B cell (primary cell): ENCODE measurements around the gene CBL. TPM values are rescaled to one million over a fixed set of nuclear protein-coding genes. Genes with fewer than 3 reads are reported as not detected.

Experiments
- ATAC-seq: fragments of 200-7000 bp; cut with Tn5 transposase; one replicate; pipeline ENCODE4 v1.10.0; 2021; ENCODE audit warnings: low read depth, mild to moderate bottlenecking, moderate number of reproducible peaks, moderate library complexity
- CTCF ChIA-PET: fragments of 350-600 bp; sonication (Branson Sonifier 250); formaldehyde crosslinking; loops from one replicate; lab custom pipeline; 2021; ENCODE audit warnings: antibody characterized with exemption, inconsistent platforms; lab: Charles Lee
- POLR2A ChIA-PET: fragments of 350-600 bp; sonication (Branson Sonifier 250); formaldehyde crosslinking; loops from one replicate; lab custom pipeline; 2021; ENCODE audit warnings: antibody characterized with exemption; lab: Charles Lee
- DNase-seq: peaks from one replicate; pipeline ENCODE4 v3.0.0; 2013
- H2AFZ ChIP-seq: 2 replicates; pipeline ENCODE4 v1.6.1; 2012; ENCODE audit warnings: mild to moderate bottlenecking, low read depth, low read length; ENCODE audit not compliant: insufficient read depth, poor library complexity, severe bottlenecking
- H3K27ac ChIP-seq, 2 donors: 1 replicate in 1 of 2; 2 replicates in 1 of 2; pipeline ENCODE4 v1.5.1; 2012 to 2013; ENCODE audit warnings: low read length in 2 of 2, mild to moderate bottlenecking in 2 of 2, moderate library complexity in 1 of 2
- H3K27me3 ChIP-seq, 4 experiments: fragments of 200-600 bp in 1 of 4; sonication (generic) in 1 of 4; replicated peaks in 1 of 4; 1 replicate in 2 of 4; 2 replicates in 2 of 4; pipeline versions ENCODE4 v1.6.1 to v1.7.0; 2013 to 2016; ENCODE audit warnings: low read length in 3 of 4, mild to moderate bottlenecking in 2 of 4, mixed read lengths in 1 of 4, moderate library complexity in 1 of 4; ENCODE audit not compliant: insufficient read depth in 4 of 4, control insufficient read depth in 3 of 4; ENCODE audit errors: control extremely low read depth in 1 of 4
- H3K36me3 ChIP-seq, 2 experiments: replicated peaks in 1 of 2; 1 replicate in 1 of 2; 2 replicates in 1 of 2; pipeline versions ENCODE4 v1.6.1 to v1.7.1; 2013; ENCODE audit warnings: low read length in 1 of 2; ENCODE audit not compliant: insufficient read depth in 2 of 2, control insufficient read depth in 1 of 2; ENCODE audit errors: control extremely low read depth in 1 of 2, extremely low read depth in 1 of 2
- H3K4me1 ChIP-seq, 2 donors: fragments of 200-600 bp in 1 of 2; sonication (generic) in 1 of 2; 1 replicate in 1 of 2; 2 replicates in 1 of 2; pipeline versions ENCODE4 v1.5.1 to v1.6.1; 2013 to 2017; ENCODE audit warnings: low read length in 2 of 2; ENCODE audit not compliant: control insufficient read depth in 2 of 2, insufficient read depth in 2 of 2
- H3K4me2 ChIP-seq: replicated peaks from 2 replicates; pipeline ENCODE3; 2012; ENCODE audit warnings: mild to moderate bottlenecking, low read depth, low read length; ENCODE audit not compliant: poor library complexity, severe bottlenecking
- H3K4me3 ChIP-seq, 5 experiments: fragments of 200-600 bp in 1 of 5; sonication (generic) in 1 of 5; 1 replicate in 3 of 5; 2 replicates in 2 of 5; pipeline versions ENCODE4 v1.5.1 to v1.7.0; 2011 to 2016; ENCODE audit warnings: low read length in 4 of 5, mild to moderate bottlenecking in 4 of 5, low read depth in 2 of 5, control low read depth in 1 of 5, moderate library complexity in 1 of 5; ENCODE audit not compliant: insufficient read depth in 1 of 5; ENCODE audit errors: control extremely low read depth in 1 of 5, extremely low read depth in 1 of 5
- H3K79me2 ChIP-seq: fragments of 200-600 bp; sonication (generic); one replicate; pipeline ENCODE4 v1.6.0; 2016; ENCODE audit warnings: low read length; ENCODE audit not compliant: control insufficient read depth, insufficient read depth
- H3K9ac ChIP-seq: fragments of 200-600 bp; sonication (generic); 2 replicates; pipeline ENCODE4 v1.6.1; 2017; ENCODE audit warnings: mild to moderate bottlenecking, low read length, moderate library complexity
- H3K9me3 ChIP-seq, 3 donors: one replicate each; pipeline versions ENCODE4 v1.6.1 to v1.7.1; 2013; ENCODE audit warnings: low read length in 2 of 3; ENCODE audit not compliant: control insufficient read depth in 2 of 3, insufficient read depth in 1 of 3; ENCODE audit errors: control extremely low read depth in 1 of 3
- H4K20me1 ChIP-seq: 2 replicates; pipeline ENCODE4 v1.6.0; 2012; ENCODE audit warnings: mild to moderate bottlenecking, low read length; ENCODE audit not compliant: insufficient read depth, control insufficient read depth, poor library complexity, severe bottlenecking
- H3K27ac Mint-ChIP-seq: one replicate; pipeline ENCODE4 v1.8.0; 2021; ENCODE audit warnings: mixed read lengths
- H3K27me3 Mint-ChIP-seq: one replicate; pipeline ENCODE4 v1.8.0; 2021; ENCODE audit warnings: mixed read lengths
- H3K4me1 Mint-ChIP-seq: one replicate; pipeline ENCODE4 v1.8.0; 2021; ENCODE audit warnings: mixed read lengths
- H3K4me3 Mint-ChIP-seq: one replicate; pipeline ENCODE4 v1.8.0; 2021; ENCODE audit warnings: mixed read lengths
- H3K9me3 Mint-ChIP-seq: one replicate; pipeline ENCODE4 v1.8.0; 2022; ENCODE audit warnings: mixed read lengths; ENCODE audit not compliant: insufficient read depth
- EZH2 ChIP-seq: IDR thresholded peaks from 2 replicates; pipeline ENCODE4 v1.6.1; 2012; ENCODE audit warnings: borderline replicate concordance, low read depth, mild to moderate bottlenecking, moderate library complexity, low read length; ENCODE audit not compliant: insufficient read depth, poor library complexity, severe bottlenecking
- WGBS: methylation state at CpG from one replicate; pipeline ENCODE4 v1.1.5; 2013; ENCODE audit warnings: missing lambda C conversion rate; ENCODE audit not compliant: insufficient coverage; 5-methylcytosine and 5-hydroxymethylcytosine counted together
- intact Hi-C: fragments of 100-400 bp; cut with micrococcal nuclease; formaldehyde crosslinking; loops from one replicate; pipeline ENCODE4 v1.10.0; 2022
- polyA plus RNA-seq: library from polyadenylated mRNA; depleted of rRNA; stranded (reverse); fragments of >200 nt; gene quantifications from 2 replicates; pipeline ENCODE4 v1.2.3, GENCODE V29; 2012
- total RNA-seq, 2 donors: library from RNA; stranded (reverse); fragments of 120-200 nt in 1 of 2; gene quantifications; 1 replicate in 1 of 2; 2 replicates in 1 of 2; pipeline versions ENCODE4 v1.2.3 to v1.2.4, GENCODE V29; 2013 to 2022
- TF ChIP-seq, protein P1 (sequence below): fragments of 200-600 bp; IDR thresholded peaks from one replicate; pipeline ENCODE4 v1.8.0; 2022; ENCODE audit warnings: antibody characterized with exemption, mild to moderate bottlenecking

The CBL gene
- total and polyA plus RNA-seq, 2 donors (not counting 1 experiment from before 2014, with no cell fraction given): 11.7 to 35.2 TPM

DNA sequence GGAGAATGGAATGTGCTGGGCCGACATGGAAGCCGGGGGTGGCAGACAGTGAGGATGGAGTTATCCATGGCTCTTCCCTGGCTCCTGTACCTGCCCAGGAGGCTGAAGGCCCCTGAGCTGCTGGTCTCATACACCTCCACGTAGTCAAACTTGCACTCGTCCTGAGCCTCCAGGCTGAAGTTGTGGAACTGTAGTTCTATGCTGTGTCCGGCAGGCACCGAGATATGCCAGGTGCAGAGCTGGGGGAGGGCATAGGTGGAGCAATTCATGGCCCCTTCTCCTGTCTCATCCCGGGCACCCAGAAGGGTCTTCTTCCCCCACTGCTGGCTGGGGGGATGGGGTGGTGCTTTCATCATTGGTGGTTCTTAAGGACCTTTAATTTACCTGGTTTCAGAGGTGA is 137.6 kb downstream of the CBL start:
- no peak for TF ChIP-seq EZH2
- TF ChIP-seq, protein P1, sequence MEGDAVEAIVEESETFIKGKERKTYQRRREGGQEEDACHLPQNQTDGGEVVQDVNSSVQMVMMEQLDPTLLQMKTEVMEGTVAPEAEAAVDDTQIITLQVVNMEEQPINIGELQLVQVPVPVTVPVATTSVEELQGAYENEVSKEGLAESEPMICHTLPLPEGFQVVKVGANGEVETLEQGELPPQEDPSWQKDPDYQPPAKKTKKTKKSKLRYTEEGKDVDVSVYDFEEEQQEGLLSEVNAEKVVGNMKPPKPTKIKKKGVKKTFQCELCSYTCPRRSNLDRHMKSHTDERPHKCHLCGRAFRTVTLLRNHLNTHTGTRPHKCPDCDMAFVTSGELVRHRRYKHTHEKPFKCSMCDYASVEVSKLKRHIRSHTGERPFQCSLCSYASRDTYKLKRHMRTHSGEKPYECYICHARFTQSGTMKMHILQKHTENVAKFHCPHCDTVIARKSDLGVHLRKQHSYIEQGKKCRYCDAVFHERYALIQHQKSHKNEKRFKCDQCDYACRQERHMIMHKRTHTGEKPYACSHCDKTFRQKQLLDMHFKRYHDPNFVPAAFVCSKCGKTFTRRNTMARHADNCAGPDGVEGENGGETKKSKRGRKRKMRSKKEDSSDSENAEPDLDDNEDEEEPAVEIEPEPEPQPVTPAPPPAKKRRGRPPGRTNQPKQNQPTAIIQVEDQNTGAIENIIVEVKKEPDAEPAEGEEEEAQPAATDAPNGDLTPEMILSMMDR: no peak
- Mint-ChIP-seq H3K9me3 (no peaks in the 10 kb centered on the region), H3K4me3 (no peak overlapping the region), H3K4me1 (peaks cover 17% of the 10 kb centered on the region), H3K27me3 (peaks cover 65% of the 10 kb centered on the region), H3K27ac (no peak overlapping the region)
- CTCF ChIA-PET: interaction anchor here (1.4 kb wide), 1 partner anchor 12 kb away, joined by 9 read pairs; no protein-coding TSS in a partner anchor
- ATAC-seq (no peak), DNase-seq (no peak)
- peaks cover 0 to 3% (median 0%) of the 10 kb centered on the region in 3 donors for H3K9me3 ChIP-seq
- H3K9ac ChIP-seq: no peak overlapping the region
- H3K4me1 ChIP-seq: peaks cover 25 to 31% of the 10 kb centered on the region in 2 donors
- no peak overlapping the region for H3K4me3 ChIP-seq
- no peaks in the 10 kb centered on the region for H3K79me2 ChIP-seq
- H2AFZ ChIP-seq: no peak overlapping the region
- no peak overlapping the region for H3K27ac ChIP-seq
- H3K36me3 ChIP-seq: no peaks in the 10 kb centered on the region
- intact Hi-C loops: no loop called here
- POLR2A ChIA-PET: no interaction called here
- WGBS: 94% methylated on average over 4 of the region's 7 CpGs
- peaks cover 0 to 60% (median 30%) of the 10 kb centered on the region in 4 experiments for H3K27me3 ChIP-seq
- H3K4me2 ChIP-seq: no peak overlapping the region
- H4K20me1 ChIP-seq: peaks cover 3% of the 10 kb centered on the region

DNA sequence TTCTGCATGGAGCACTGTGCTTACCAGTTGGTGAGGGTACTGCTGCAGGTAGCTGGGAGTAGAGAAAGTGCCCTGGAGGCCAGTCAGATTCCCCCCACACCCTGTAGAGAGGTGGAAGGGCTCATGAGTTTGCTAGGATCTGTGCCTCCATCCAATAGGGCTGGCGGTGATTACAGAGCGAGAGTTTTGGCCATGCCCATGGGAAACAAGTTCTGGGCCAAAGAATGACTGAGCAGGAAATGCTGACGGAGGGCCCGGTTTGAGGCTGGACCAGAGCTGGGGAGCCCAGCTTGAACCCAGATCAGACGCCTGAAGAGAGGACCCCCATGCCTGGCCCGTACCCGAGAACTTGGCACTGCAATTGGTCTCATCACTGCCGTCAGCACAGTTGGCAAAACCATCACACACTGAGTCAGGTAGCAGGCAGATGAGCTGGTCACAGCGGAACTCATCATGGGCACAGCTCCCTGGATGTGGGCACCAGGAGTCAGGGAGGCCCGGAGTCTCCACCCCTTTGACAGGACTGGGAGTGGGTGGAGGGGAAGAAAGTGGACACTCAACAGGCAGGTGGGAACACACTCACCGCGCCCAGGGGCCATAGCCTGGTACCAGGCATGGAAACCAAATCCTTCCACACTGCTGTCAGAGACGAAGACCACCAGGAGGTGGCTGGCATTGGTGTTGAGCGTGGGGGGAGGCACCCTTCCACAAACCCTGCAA is 138.3 kb downstream of the CBL start:
- Histone ChIP-seq H3K9me3 (peaks cover 0 to 3% (median 0%) of the 10 kb centered on the region in 3 donors), H3K4me3 (no peak overlapping the region), H3K36me3 (no peaks in the 10 kb centered on the region), H4K20me1 (no peaks in the 10 kb centered on the region), H3K9ac (no peak overlapping the region), H3K4me1 (peaks cover 23 to 25% of the 10 kb centered on the region in 2 donors), H2AFZ (no peak overlapping the region), H3K79me2 (no peaks in the 10 kb centered on the region), H3K27me3 (peaks cover 0 to 53% (median 25%) of the 10 kb centered on the region in 4 experiments), H3K4me2 (no peak overlapping the region), H3K27ac (no peak overlapping the region)
- ATAC-seq: no peak
- no peak overlapping the region for H3K27ac Mint-ChIP-seq
- intact Hi-C loops: no loop called here
- peaks cover 14% of the 10 kb centered on the region for H3K4me1 Mint-ChIP-seq
- ChIA-PET POLR2A (no interaction called here), CTCF (interaction anchor here (1.0 to 1.4 kb wide), 2 partner anchors 11 to 12 kb away, joined by 4 to 9 read pairs; no protein-coding TSS in a partner anchor)
- 69% methylated on average over 9 of the region's 14 CpGs for WGBS
- H3K9me3 Mint-ChIP-seq: no peaks in the 10 kb centered on the region
- TF ChIP-seq, protein P1: no peak
- no peak for TF ChIP-seq EZH2
- H3K27me3 Mint-ChIP-seq: peaks cover 58% of the 10 kb centered on the region
- H3K4me3 Mint-ChIP-seq: no peak overlapping the region
- DNase-seq: no peak
